HepG2 (cell line): ENCODE results near the gene JKAMP. TPM values are rescaled to one million over a fixed set of nuclear protein-coding genes. Genes with fewer than 3 reads are reported as not detected.

Experiments used
- ETV5 ChIP-seq: IDR thresholded peaks from 2 replicates; pipeline ENCODE4 v1.6.1; 2018; ENCODE audit warnings: missing biosample characterization, missing genetic modification reagents, inconsistent platforms, borderline replicate concordance
- HCFC1 ChIP-seq: fragments of 150-350 bp; IDR thresholded peaks from 2 replicates; pipeline ENCODE4 v1.6.1; 2014; ENCODE audit warnings: low read depth, low read length
- PHF20 ChIP-seq: sonication (generic); formaldehyde crosslinking; IDR thresholded peaks from 2 replicates; pipeline ENCODE4 v1.5.0; 2020; ENCODE audit warnings: mild to moderate bottlenecking, missing genetic modification reagents
- PHF8 ChIP-seq: sonication (generic); formaldehyde crosslinking; IDR thresholded peaks from 2 replicates; pipeline ENCODE4 v1.5.0; 2020; ENCODE audit warnings: missing genetic modification reagents
- POLR2A ChIP-seq, 2 experiments: IDR thresholded peaks; 2 replicates each; pipeline ENCODE4 v1.6.1; 2011; ENCODE audit warnings: low read depth in 2 of 2, low read length in 2 of 2, mild to moderate bottlenecking in 1 of 2, moderate library complexity in 1 of 2; ENCODE audit not compliant: insufficient read depth in 1 of 2
- RNF2 ChIP-seq: fragments of 450-650 bp; conservative IDR thresholded peaks from 2 replicates; pipeline ENCODE4 v1.6.1; 2016; ENCODE audit warnings: low read depth
- SIN3B ChIP-seq: fragments of 150-350 bp; IDR thresholded peaks from 2 replicates; pipeline ENCODE4 v1.6.1; 2014; ENCODE audit warnings: low read length
- SP1 ChIP-seq, 2 experiments: fragments of 450-650 bp in 1 of 2; sonication (generic) in 1 of 2; formaldehyde crosslinking in 1 of 2; IDR thresholded peaks; 2 replicates each; pipeline versions ENCODE4 v1.4.0 to v1.6.1; 2016 to 2020; ENCODE audit warnings: missing genetic modification reagents in 1 of 2
- STAG1 ChIP-seq: sonication (generic); formaldehyde crosslinking; IDR thresholded peaks from 2 replicates; pipeline ENCODE4 v1.4.0; 2020; ENCODE audit warnings: missing genetic modification reagents
- SUZ12 ChIP-seq: fragments of 150-350 bp; IDR thresholded peaks from 2 replicates; pipeline ENCODE4 v1.6.1; 2014; ENCODE audit warnings: low read depth, low read length
- TAF15 ChIP-seq: fragments of 200-400 bp; formaldehyde crosslinking; IDR thresholded peaks from one replicate; pipeline ENCODE4 v1.6.1; 2018; ENCODE audit warnings: mild to moderate bottlenecking, low read depth, low read length; ENCODE audit not compliant: poor library complexity, severe bottlenecking
- TBX3 ChIP-seq: fragments of 450-650 bp; IDR thresholded peaks from 2 replicates; pipeline ENCODE4 v1.6.1; 2017; ENCODE audit warnings: antibody characterized with exemption, mild to moderate bottlenecking, inconsistent platforms, borderline replicate concordance
- TOE1 ChIP-seq: sonication (generic); formaldehyde crosslinking; IDR thresholded peaks from 2 replicates; pipeline ENCODE4 v1.4.0; 2020; ENCODE audit warnings: mild to moderate bottlenecking, missing genetic modification reagents
- ZC3H13 ChIP-seq: sonication (generic); formaldehyde crosslinking; IDR thresholded peaks from 2 replicates; pipeline ENCODE4 v1.8.1; 2023; ENCODE audit warnings: mild to moderate bottlenecking, missing genetic modification reagents, moderate library complexity
- ZNF256 ChIP-seq: sonication (generic); formaldehyde crosslinking; conservative IDR thresholded peaks from 2 replicates; pipeline ENCODE4 v1.4.0; 2020; ENCODE audit warnings: missing genetic modification reagents
- ZNF598 ChIP-seq: sonication (generic); formaldehyde crosslinking; IDR thresholded peaks from 2 replicates; pipeline ENCODE4 v1.5.1; 2020; ENCODE audit warnings: mild to moderate bottlenecking, missing genetic modification reagents, borderline replicate concordance
- ZNF703 ChIP-seq: sonication (generic); formaldehyde crosslinking; IDR thresholded peaks from 2 replicates; pipeline ENCODE4 v1.5.1; 2020; ENCODE audit warnings: missing genetic modification reagents, mild to moderate bottlenecking, moderate library complexity, borderline replicate concordance
- ZNF746 ChIP-seq: sonication (generic); formaldehyde crosslinking; IDR thresholded peaks from 2 replicates; pipeline ENCODE4 v1.8.0; 2022; ENCODE audit warnings: mild to moderate bottlenecking, missing genetic modification reagents
- ZNF83 ChIP-seq: sonication (generic); formaldehyde crosslinking; IDR thresholded peaks from 2 replicates; pipeline ENCODE4 v1.4.0; 2020; ENCODE audit warnings: missing genetic modification reagents, mild to moderate bottlenecking, borderline replicate concordance
- polyA plus RNA-seq, 8 experiments: library from polyadenylated mRNA; depleted of rRNA in 3 of 8; stranded (reverse) in 7 of 8; unstranded in 1 of 8; fragments of >200 nt; fragmentation: Illumina TruSeq in 4 of 8; extraction: Trizol in 4 of 8; gene quantifications; 2 replicates each; pipeline versions ENCODE4 v1.2.1 to v1.2.3, GENCODE V29; 2011 to 2016; ENCODE audit warnings: low read depth in 4 of 8, missing spikeins in 1 of 8, mixed read lengths in 1 of 8; ENCODE audit not compliant: insufficient read depth in 1 of 8
- total RNA-seq, 5 experiments: library from RNA; depleted of rRNA; stranded (reverse); fragments of >200 nt; fragmentation: Illumina TruSeq; extraction: Trizol; gene quantifications; 2 replicates each; pipeline ENCODE4 v1.2.3, GENCODE V29; 2016; ENCODE audit warnings: low read depth in 1 of 5
- TF ChIP-seq, protein P1 (sequence below): sonication (generic); formaldehyde crosslinking; conservative IDR thresholded peaks from 2 replicates; pipeline ENCODE4 v1.4.0; 2020; ENCODE audit warnings: missing genetic modification reagents
- TF ChIP-seq, protein P2 (sequence below): sonication (generic); formaldehyde crosslinking; IDR thresholded peaks from 2 replicates; pipeline ENCODE4 v1.9.0; 2022; ENCODE audit warnings: missing genetic modification reagents, mild to moderate bottlenecking, borderline replicate concordance
- TF ChIP-seq, protein P3 (sequence below): sonication (generic); formaldehyde crosslinking; IDR thresholded peaks from 2 replicates; pipeline ENCODE4 v1.4.0; 2020; ENCODE audit warnings: missing genetic modification reagents, borderline replicate concordance
- TF ChIP-seq, protein P4 (sequence below): IDR thresholded peaks from 2 replicates; pipeline ENCODE4 v1.6.1; 2016; ENCODE audit warnings: control low read depth
- TF ChIP-seq, protein P5 (sequence below): sonication (generic); formaldehyde crosslinking; IDR thresholded peaks from 2 replicates; pipeline ENCODE4 v1.8.0; 2022; ENCODE audit warnings: mild to moderate bottlenecking, missing genetic modification reagents, moderate library complexity

Gene JKAMP
- total and polyA plus RNA-seq, 2 of the 13 experiments (the other 11 are each of a cell fraction or from before 2014, with no cell fraction given): 56.4 to 135 TPM

DNA sequence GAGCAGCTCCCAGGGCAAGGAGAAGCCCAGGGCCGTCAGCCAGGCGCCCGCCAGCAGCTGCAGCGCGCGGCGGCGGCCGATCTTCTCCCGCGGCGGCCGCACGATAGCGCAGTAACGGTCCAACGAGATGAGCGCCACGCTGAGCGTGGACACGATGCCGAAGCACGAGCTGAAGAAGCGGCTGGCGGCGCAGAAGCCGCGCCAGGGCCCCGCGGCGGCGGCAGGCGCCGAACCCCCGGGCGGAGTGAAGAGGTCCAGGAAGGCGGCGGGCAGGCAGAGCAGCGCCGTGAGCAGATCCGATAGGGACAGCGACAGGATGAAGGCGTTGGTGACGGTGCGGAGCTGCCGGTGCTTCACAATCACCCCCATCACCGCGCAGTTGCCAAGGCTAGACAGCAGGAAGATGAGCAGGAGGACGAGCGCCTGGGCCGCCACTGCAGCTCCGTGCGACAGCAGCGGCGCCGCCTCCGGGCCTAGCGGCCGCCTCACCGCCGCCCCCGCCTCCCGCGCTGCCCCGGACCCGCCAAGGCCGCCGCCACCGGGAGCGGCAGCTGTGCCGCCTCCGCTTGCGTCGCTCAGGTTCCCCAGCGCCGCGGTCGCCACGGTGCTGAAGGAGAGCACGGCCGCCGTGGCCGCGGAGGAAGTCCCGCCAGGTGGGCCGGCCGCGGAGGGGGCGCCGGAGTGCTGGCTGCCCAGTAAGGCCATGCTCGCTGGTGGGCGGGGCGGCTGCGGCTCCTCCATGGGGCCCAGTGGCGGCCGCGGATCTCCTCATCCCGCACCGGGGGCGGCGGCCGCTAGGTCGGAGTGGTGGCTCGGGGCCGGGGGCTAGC lies 19.6 kb upstream of the JKAMP start (continued):
- TF ChIP-seq TAF15 (no peak), ZNF703 (CRISPR knock-in tag) (no peak), ZNF598 (CRISPR knock-in tag) (no peak), PHF20 (no peak), POLR2A (IDR thresholded peaks at IDR 0.05; ENCODE audit: insufficient read depth in 1 of 2, low read depth in 2 of 2, low read length in 2 of 2) (no peak), ZNF83 (CRISPR knock-in tag) (no peak), PHF8 (peak; percentile 61), STAG1 (CRISPR knock-in tag) (no peak), SUZ12 (no peak), SIN3B (no peak), RNF2 (no peak), TOE1 (CRISPR knock-in tag) (no peak), SP1 (IDR thresholded peaks at IDR 0.05) (no peak), SP1 (CRISPR knock-in tag; IDR thresholded peaks at IDR 0.05) (no peak), TBX3 (no peak), ZNF256 (CRISPR knock-in tag) (no peak), ZNF746 (no peak), ZC3H13 (CRISPR knock-in tag) (no peak; the same call in 1 of the 2 replicates), ETV5 (CRISPR knock-in tag) (no peak; the same call in 1 of the 2 replicates), HCFC1 (no peak)
- TF ChIP-seq, protein P1, sequence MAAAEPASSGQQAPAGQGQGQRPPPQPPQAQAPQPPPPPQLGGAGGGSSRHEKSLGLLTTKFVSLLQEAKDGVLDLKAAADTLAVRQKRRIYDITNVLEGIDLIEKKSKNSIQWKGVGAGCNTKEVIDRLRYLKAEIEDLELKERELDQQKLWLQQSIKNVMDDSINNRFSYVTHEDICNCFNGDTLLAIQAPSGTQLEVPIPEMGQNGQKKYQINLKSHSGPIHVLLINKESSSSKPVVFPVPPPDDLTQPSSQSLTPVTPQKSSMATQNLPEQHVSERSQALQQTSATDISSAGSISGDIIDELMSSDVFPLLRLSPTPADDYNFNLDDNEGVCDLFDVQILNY (CRISPR knock-in tag): 0 out of 2 replicates have a peak, but pooled peaks have one; percentile 25
- TF ChIP-seq, protein P2, sequence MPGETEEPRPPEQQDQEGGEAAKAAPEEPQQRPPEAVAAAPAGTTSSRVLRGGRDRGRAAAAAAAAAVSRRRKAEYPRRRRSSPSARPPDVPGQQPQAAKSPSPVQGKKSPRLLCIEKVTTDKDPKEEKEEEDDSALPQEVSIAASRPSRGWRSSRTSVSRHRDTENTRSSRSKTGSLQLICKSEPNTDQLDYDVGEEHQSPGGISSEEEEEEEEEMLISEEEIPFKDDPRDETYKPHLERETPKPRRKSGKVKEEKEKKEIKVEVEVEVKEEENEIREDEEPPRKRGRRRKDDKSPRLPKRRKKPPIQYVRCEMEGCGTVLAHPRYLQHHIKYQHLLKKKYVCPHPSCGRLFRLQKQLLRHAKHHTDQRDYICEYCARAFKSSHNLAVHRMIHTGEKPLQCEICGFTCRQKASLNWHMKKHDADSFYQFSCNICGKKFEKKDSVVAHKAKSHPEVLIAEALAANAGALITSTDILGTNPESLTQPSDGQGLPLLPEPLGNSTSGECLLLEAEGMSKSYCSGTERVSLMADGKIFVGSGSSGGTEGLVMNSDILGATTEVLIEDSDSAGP (CRISPR knock-in tag): no peak
- TF ChIP-seq, protein P3, sequence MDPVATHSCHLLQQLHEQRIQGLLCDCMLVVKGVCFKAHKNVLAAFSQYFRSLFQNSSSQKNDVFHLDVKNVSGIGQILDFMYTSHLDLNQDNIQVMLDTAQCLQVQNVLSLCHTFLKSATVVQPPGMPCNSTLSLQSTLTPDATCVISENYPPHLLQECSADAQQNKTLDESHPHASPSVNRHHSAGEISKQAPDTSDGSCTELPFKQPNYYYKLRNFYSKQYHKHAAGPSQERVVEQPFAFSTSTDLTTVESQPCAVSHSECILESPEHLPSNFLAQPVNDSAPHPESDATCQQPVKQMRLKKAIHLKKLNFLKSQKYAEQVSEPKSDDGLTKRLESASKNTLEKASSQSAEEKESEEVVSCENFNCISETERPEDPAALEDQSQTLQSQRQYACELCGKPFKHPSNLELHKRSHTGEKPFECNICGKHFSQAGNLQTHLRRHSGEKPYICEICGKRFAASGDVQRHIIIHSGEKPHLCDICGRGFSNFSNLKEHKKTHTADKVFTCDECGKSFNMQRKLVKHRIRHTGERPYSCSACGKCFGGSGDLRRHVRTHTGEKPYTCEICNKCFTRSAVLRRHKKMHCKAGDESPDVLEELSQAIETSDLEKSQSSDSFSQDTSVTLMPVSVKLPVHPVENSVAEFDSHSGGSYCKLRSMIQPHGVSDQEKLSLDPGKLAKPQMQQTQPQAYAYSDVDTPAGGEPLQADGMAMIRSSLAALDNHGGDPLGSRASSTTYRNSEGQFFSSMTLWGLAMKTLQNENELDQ: no peak
- TF ChIP-seq, protein P4, sequence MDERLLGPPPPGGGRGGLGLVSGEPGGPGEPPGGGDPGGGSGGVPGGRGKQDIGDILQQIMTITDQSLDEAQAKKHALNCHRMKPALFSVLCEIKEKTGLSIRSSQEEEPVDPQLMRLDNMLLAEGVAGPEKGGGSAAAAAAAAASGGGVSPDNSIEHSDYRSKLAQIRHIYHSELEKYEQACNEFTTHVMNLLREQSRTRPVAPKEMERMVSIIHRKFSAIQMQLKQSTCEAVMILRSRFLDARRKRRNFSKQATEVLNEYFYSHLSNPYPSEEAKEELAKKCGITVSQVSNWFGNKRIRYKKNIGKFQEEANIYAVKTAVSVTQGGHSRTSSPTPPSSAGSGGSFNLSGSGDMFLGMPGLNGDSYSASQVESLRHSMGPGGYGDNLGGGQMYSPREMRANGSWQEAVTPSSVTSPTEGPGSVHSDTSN: no peak
- TF ChIP-seq, protein P5, sequence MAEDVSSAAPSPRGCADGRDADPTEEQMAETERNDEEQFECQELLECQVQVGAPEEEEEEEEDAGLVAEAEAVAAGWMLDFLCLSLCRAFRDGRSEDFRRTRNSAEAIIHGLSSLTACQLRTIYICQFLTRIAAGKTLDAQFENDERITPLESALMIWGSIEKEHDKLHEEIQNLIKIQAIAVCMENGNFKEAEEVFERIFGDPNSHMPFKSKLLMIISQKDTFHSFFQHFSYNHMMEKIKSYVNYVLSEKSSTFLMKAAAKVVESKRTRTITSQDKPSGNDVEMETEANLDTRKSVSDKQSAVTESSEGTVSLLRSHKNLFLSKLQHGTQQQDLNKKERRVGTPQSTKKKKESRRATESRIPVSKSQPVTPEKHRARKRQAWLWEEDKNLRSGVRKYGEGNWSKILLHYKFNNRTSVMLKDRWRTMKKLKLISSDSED (CRISPR knock-in tag): no peak
